GM12878 (cell line): ENCODE results near the gene NCDN. TPM values are rescaled to one million over a fixed set of nuclear protein-coding genes. Genes with fewer than 3 reads are reported as not detected.

Experiments used
- ATAC-seq: fragments of 200-7000 bp; cut with Tn5 transposase; 3 replicates; pipeline ENCODE4 v1.9.1; 2020; ENCODE audit warnings: mild to moderate bottlenecking, moderate library complexity
- BruUV-seq: library from RNA; stranded (reverse); fragments of 400-500 nt; replicated peaks from 2 replicates; lab custom pipeline; 2021; lab: Mats Ljungman, UMichigan
- CTCF ChIA-PET: fragments of 300-600 bp; sonication (Branson Sonifier 250); formaldehyde crosslinking; extraction: SDS; loops from one replicate; lab custom pipeline; 2021; ENCODE audit warnings: inconsistent platforms; lab: Yijun Ruan, JAX
- POLR2A ChIA-PET: fragments of 350-600 bp; formaldehyde crosslinking; extraction: SDS; loops from one replicate; lab custom pipeline; 2021; ENCODE audit warnings: inconsistent platforms; lab: Charles Lee
- RAD21 ChIA-PET: fragments of 300-600 bp; sonication (Branson Sonifier 250); formaldehyde crosslinking; loops from one replicate; lab custom pipeline; 2023; ENCODE audit warnings: antibody characterized with exemption; ENCODE audit not compliant: unreplicated experiment; lab: Charles Lee
- SMC1A ChIA-PET: fragments of 300-600 bp; sonication (Branson Sonifier 250); formaldehyde crosslinking; loops from one replicate; lab custom pipeline; 2023; ENCODE audit not compliant: unreplicated experiment, uncharacterized antibody; lab: Charles Lee
- DNase-seq: peaks from one replicate; pipeline ENCODE4 v3.0.0-alpha.2; 2011; ENCODE audit warnings: low read depth, low spot score
- FAIRE-seq: peaks from 3 replicates; lab custom pipeline; 2011; peaks lifted over from hg19 to GRCh38; lab: Jason Lieb, UNC
- H2AFZ ChIP-seq: 2 replicates; pipeline ENCODE4 v1.6.0; 2011; ENCODE audit warnings: low read depth, low read length, control low read depth; ENCODE audit not compliant: control insufficient read depth
- H3K27ac ChIP-seq: 2 replicates; pipeline ENCODE4 v1.5.1; 2011; ENCODE audit warnings: control low read depth; ENCODE audit not compliant: control insufficient read depth, insufficient read depth
- H3K27me3 ChIP-seq, 2 experiments: replicated peaks in 1 of 2; 2 replicates each; pipeline versions ENCODE4 v1.6.0 to v1.6.1; 2011; ENCODE audit warnings: low read length in 1 of 2; ENCODE audit not compliant: control insufficient read depth in 2 of 2, insufficient read depth in 2 of 2
- H3K36me3 ChIP-seq, 2 experiments: 2 replicates each; pipeline ENCODE4 v1.5.1; 2011; ENCODE audit warnings: low read length in 1 of 2; ENCODE audit not compliant: control insufficient read depth in 2 of 2, insufficient read depth in 2 of 2
- H3K4me1 ChIP-seq: 2 replicates; pipeline ENCODE4 v1.6.1; 2011; ENCODE audit warnings: mild to moderate bottlenecking, low read length, moderate library complexity, mixed read lengths; ENCODE audit not compliant: control insufficient read depth, insufficient read depth
- H3K4me2 ChIP-seq: 2 replicates; pipeline ENCODE4 v1.6.0; 2011; ENCODE audit warnings: control low read depth; ENCODE audit not compliant: control insufficient read depth, insufficient read depth
- H3K4me3 ChIP-seq: fragments of 200-600 bp; sonication (generic); 2 replicates; pipeline ENCODE4 v1.5.1; 2016
- H3K79me2 ChIP-seq: 2 replicates; pipeline ENCODE4 v1.6.0; 2011; ENCODE audit warnings: low read length; ENCODE audit not compliant: control insufficient read depth, insufficient read depth
- H3K9ac ChIP-seq: 2 replicates; pipeline ENCODE4 v1.8.0; 2011; ENCODE audit warnings: low read length, control low read depth, mixed read lengths; ENCODE audit not compliant: control insufficient read depth, insufficient read depth
- H3K9me3 ChIP-seq: replicated peaks from 3 replicates; pipeline ENCODE4 v1.5.1; 2011; ENCODE audit warnings: mild to moderate bottlenecking, low read length; ENCODE audit not compliant: control insufficient read depth, insufficient read depth
- H4K20me1 ChIP-seq: 2 replicates; pipeline ENCODE4 v1.6.0; 2011; ENCODE audit not compliant: control insufficient read depth, insufficient read depth
- EGR1 ChIP-seq, 2 experiments: IDR thresholded peaks; 1 replicate in 1 of 2; 2 replicates in 1 of 2; pipeline ENCODE4 v1.6.1; 2011 to 2012; ENCODE audit warnings: low read depth in 2 of 2, low read length in 2 of 2, borderline replicate concordance in 1 of 2, mild to moderate bottlenecking in 1 of 2, moderate library complexity in 1 of 2
- GABPA ChIP-seq: IDR thresholded peaks from 2 replicates; pipeline ENCODE4 v1.6.1; 2014; ENCODE audit warnings: antibody characterized with exemption, low read depth, mild to moderate bottlenecking, inconsistent platforms
- GATAD2B ChIP-seq: fragments of 450-650 bp; conservative IDR thresholded peaks from 2 replicates; pipeline ENCODE4 v1.6.1; 2017; ENCODE audit warnings: low read depth, mild to moderate bottlenecking, moderate library complexity
- MYB ChIP-seq: fragments of 150-350 bp; IDR thresholded peaks from 2 replicates; pipeline ENCODE4 v1.6.1; 2014; ENCODE audit warnings: mild to moderate bottlenecking, low read depth, low read length, borderline replicate concordance
- NR2F1 ChIP-seq: fragments of 450-650 bp; conservative IDR thresholded peaks from 2 replicates; pipeline ENCODE4 v1.6.1; 2017; ENCODE audit warnings: mild to moderate bottlenecking
- RAD21 ChIP-seq: IDR thresholded peaks from 2 replicates; pipeline ENCODE4 v1.6.1; 2011; ENCODE audit warnings: mild to moderate bottlenecking, low read depth, low read length, moderate library complexity; ENCODE audit not compliant: insufficient read depth
- SMAD5 ChIP-seq: IDR thresholded peaks from 2 replicates; pipeline ENCODE4 v1.6.1; 2016; ENCODE audit warnings: antibody characterized with exemption, low read depth
- ZNF622 ChIP-seq: fragments of 450-650 bp; IDR thresholded peaks from 2 replicates; pipeline ENCODE4 v1.6.1; 2017; ENCODE audit warnings: mild to moderate bottlenecking, inconsistent platforms
- WGBS: methylation state at CpG from one replicate; pipeline ENCODE4 v1.1.6; 2016; ENCODE audit warnings: low lambda C conversion rate; ENCODE audit not compliant: insufficient replicate concordance, insufficient coverage; ENCODE audit errors: missing lambda C conversion rate; 5-methylcytosine and 5-hydroxymethylcytosine counted together
- in situ Hi-C: fragments of 300-500 bp; cut with MboI; formaldehyde crosslinking; loops from 9 replicates; pipeline ENCODE4 v1.14.3; 2018; ENCODE audit warnings: mixed read lengths
- intact Hi-C: fragments of 100-400 bp; cut with micrococcal nuclease; formaldehyde crosslinking; loops from one replicate; pipeline ENCODE4 v1.14.2; 2022; ENCODE audit not compliant: unreplicated experiment
- polyA plus RNA-seq, 11 experiments: library from polyadenylated mRNA; depleted of rRNA in 4 of 11; unstranded in 6 of 11; stranded (reverse) in 5 of 11; fragments of >200 nt; fragmentation: Nextera tagmentation in 4 of 11; fragmentation: Illumina TruSeq in 1 of 11; extraction: Ambion mirVana in 4 of 11; extraction: Trizol in 1 of 11; gene quantifications; 1 replicate in 1 of 11; 2 replicates in 10 of 11; pipeline versions ENCODE4 v1.2.1 to v1.2.3, GENCODE V29; 2011 to 2016; ENCODE audit warnings: inconsistent platforms in 2 of 11, missing spikeins in 2 of 11, low read depth in 1 of 11
- total RNA-seq, 4 experiments: library from RNA; depleted of rRNA in 3 of 4; stranded (reverse); fragments of >200 nt in 3 of 4; fragmentation: Illumina TruSeq in 1 of 4; extraction: Trizol in 1 of 4; gene quantifications; 2 replicates each; pipeline versions ENCODE4 v1.2.1 to v1.2.3, GENCODE V29; 2013 to 2021
- TF ChIP-seq, protein P1 (sequence below): IDR thresholded peaks from 2 replicates; pipeline ENCODE4 v1.6.1; 2012; ENCODE audit warnings: mild to moderate bottlenecking, low read depth, low read length
- TF ChIP-seq, protein P2 (sequence below), 3 experiments: IDR thresholded peaks in 2 of 3; conservative IDR thresholded peaks in 1 of 3; 2 replicates each; pipeline ENCODE4 v1.5.1; 2011; ENCODE audit warnings: low read depth in 3 of 3, low read length in 3 of 3, mild to moderate bottlenecking in 3 of 3, control low read depth in 2 of 3, moderate library complexity in 2 of 3, inconsistent platforms in 1 of 3, mixed read lengths in 1 of 3; ENCODE audit not compliant: control insufficient read depth in 2 of 3, insufficient read depth in 1 of 3; ENCODE audit errors: extremely low read depth in 1 of 3

Gene NCDN
- total and polyA plus RNA-seq, 10 of the 15 experiments (the other 5 are each of a cell fraction or from before 2014, with no cell fraction given), result 1.8 to 25.5 (median 10.9) TPM

DNA sequence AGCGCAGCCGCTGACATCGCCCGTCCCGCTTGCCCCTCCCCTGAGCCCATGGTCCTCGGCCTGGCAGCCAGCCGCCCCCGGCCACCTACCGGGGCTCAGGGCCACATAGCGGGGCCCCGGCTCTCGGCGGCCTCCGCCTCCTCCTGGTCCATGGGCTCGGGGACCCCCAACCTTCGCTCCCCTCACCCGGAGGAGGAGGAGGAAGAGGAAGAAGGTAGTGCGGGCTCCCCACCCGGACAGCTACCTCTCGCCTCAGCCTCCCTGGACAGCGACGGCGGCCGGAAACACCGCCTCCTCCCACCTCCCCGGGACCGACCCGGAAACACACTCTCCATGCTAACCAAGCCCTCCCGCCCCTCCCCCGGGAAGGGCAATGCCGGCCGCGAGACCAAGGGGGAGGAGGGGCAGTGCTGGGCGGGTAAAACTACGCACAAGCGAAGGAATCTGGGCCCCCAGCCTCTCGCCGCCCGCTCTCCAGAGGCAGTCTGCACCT, 435 bp upstream of the NCDN start, which contains the start of gene KIAA0319L (continued):
- TF ChIP-seq, protein P1, sequence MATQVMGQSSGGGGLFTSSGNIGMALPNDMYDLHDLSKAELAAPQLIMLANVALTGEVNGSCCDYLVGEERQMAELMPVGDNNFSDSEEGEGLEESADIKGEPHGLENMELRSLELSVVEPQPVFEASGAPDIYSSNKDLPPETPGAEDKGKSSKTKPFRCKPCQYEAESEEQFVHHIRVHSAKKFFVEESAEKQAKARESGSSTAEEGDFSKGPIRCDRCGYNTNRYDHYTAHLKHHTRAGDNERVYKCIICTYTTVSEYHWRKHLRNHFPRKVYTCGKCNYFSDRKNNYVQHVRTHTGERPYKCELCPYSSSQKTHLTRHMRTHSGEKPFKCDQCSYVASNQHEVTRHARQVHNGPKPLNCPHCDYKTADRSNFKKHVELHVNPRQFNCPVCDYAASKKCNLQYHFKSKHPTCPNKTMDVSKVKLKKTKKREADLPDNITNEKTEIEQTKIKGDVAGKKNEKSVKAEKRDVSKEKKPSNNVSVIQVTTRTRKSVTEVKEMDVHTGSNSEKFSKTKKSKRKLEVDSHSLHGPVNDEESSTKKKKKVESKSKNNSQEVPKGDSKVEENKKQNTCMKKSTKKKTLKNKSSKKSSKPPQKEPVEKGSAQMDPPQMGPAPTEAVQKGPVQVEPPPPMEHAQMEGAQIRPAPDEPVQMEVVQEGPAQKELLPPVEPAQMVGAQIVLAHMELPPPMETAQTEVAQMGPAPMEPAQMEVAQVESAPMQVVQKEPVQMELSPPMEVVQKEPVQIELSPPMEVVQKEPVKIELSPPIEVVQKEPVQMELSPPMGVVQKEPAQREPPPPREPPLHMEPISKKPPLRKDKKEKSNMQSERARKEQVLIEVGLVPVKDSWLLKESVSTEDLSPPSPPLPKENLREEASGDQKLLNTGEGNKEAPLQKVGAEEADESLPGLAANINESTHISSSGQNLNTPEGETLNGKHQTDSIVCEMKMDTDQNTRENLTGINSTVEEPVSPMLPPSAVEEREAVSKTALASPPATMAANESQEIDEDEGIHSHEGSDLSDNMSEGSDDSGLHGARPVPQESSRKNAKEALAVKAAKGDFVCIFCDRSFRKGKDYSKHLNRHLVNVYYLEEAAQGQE, result peak; percentile 72
- no peak for TF ChIP-seq ZNF622
- TF ChIP-seq GABPA, result peak; percentile 89
- TF ChIP-seq SMAD5, result no peak

DNA sequence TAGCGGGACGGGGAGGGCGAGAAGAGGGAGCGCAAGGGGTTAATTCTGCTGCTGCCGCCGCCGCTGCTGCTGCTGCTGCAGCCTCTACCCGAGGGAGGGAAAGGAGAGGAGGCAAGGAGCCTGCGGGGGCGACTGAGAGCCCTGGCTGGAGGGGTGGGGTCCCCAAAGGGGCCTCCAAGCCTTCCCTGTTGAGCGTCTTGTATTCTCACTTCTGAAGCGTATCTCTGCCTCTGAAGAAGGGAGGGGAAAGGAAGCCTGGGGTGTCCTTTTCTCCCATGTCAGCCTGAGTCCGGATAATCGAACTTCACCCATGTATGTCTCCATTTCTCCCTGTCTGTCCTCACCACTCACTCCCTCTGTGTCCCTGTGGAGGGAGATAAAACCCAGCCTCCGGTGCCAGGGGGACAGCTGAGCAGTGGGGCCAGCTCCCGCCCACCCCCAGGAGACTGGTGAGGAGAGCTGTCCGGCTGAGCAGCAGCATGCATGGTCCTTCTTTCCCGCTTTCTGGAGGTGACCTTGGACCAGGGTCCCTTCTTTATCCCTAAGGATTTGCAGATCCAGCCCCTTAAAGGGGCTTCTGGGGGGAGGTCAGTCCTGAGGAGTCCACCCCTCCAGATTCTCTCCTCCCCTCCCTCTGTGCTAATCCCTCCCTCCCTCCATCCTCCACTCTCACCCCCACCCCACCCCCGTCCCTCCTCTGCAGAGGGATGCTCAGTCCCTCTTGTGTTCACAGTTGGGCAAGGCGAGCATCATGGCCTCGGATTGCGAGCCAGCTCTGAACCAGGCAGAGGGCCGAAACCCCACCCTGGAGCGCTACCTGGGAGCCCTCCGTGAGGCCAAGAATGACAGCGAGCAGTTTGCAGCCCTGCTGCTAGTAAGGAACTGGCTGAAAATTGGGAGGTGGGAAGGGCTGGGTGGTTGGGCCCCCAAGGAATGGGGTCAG, 1.0 kb downstream of the NCDN start:
- intact Hi-C loops, result no loop called here
- H3K27ac ChIP-seq, result peak overlapping the region; percentile 97; the same call in 1 of the 2 replicates
- no peak for DNase-seq
- no peak for TF ChIP-seq GATAD2B
- TF ChIP-seq NR2F1, result no peak
- TF ChIP-seq RAD21, result 0 out of 2 replicates have a peak, but pooled peaks have one; percentile 20
- no peak for TF ChIP-seq MYB
- TF ChIP-seq, protein P2, sequence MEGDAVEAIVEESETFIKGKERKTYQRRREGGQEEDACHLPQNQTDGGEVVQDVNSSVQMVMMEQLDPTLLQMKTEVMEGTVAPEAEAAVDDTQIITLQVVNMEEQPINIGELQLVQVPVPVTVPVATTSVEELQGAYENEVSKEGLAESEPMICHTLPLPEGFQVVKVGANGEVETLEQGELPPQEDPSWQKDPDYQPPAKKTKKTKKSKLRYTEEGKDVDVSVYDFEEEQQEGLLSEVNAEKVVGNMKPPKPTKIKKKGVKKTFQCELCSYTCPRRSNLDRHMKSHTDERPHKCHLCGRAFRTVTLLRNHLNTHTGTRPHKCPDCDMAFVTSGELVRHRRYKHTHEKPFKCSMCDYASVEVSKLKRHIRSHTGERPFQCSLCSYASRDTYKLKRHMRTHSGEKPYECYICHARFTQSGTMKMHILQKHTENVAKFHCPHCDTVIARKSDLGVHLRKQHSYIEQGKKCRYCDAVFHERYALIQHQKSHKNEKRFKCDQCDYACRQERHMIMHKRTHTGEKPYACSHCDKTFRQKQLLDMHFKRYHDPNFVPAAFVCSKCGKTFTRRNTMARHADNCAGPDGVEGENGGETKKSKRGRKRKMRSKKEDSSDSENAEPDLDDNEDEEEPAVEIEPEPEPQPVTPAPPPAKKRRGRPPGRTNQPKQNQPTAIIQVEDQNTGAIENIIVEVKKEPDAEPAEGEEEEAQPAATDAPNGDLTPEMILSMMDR (IDR thresholded peaks at IDR 0.05 in 2 of 3, conservative IDR thresholded peaks at IDR 0.05 in 1 of 3; ENCODE audit: control insufficient read depth in 2 of 3, extremely low read depth in 1 of 3, insufficient read depth in 1 of 3, low read depth in 3 of 3, low read length in 3 of 3), result 0 out of 6 replicates have a peak, but pooled peaks of 1 of the 3 experiments have one; percentile 2
- TF ChIP-seq EGR1 (IDR thresholded peaks at IDR 0.05; ENCODE audit: borderline replicate concordance in 1 of 2, low read depth in 2 of 2, low read length in 2 of 2), result peak in 1 of 2 experiments; percentile 64; a peak in 2 of 3 replicates
- TF ChIP-seq, all 136 proteins: peak for 3
- SMC1A ChIA-PET, result interaction anchor here (1.1 to 1.8 kb wide), 4 partner anchors 9 to 108 kb away, joined by 3 to 5 read pairs (median 5); no protein-coding TSS in a partner anchor
- Histone ChIP-seq H3K4me1 (peaks cover 10% of the 10 kb centered on the region), H4K20me1 (no peaks in the 10 kb centered on the region), H3K79me2 (peaks cover 44% of the 10 kb centered on the region), H3K36me3 (peaks cover 0 to 6% of the 10 kb centered on the region in 2 experiments; a peak in 2 of 4 replicates), H3K27me3 (no peaks in the 10 kb centered on the region), H3K4me2 (peak overlapping the region; percentile 92), H2AFZ (peak overlapping the region; percentile 46; the same call in 1 of the 2 replicates), H3K4me3 (peak overlapping the region; percentile 67), H3K9me3 (no peaks in the 10 kb centered on the region), H3K9ac (peak overlapping the region; percentile 93)
- WGBS, result 50% methylated on average over 21 of the region's 26 CpGs
- in situ Hi-C loops, result no loop called here
- ATAC-seq, result no peak
- no TSS peak for BruUV-seq
- RAD21 ChIA-PET, result interaction anchor here (1.5 to 4.9 kb wide), 3 partner anchors 22 to 106 kb away, joined by 3 to 46 read pairs (median 35); no protein-coding TSS in a partner anchor
- CTCF ChIA-PET, result interaction anchor here (0.7 to 4.9 kb wide), 5 partner anchors 10 to 169 kb away, joined by 3 to 69 read pairs (median 10); no protein-coding TSS in a partner anchor
- POLR2A ChIA-PET, result interaction anchor here (0.5 to 1.7 kb wide), 6 partner anchors 21 to 211 kb away, joined by 4 to 10 read pairs (median 5); partner anchors contain the start of gene CLSPN
- no peak for FAIRE-seq
